IMR-90 (cell line): Measurements from ENCODE around the gene DUSP6.

Experiments used
- BHLHE40 ChIP-seq: fragments of 150-350 bp; IDR thresholded peaks from 2 replicates; pipeline ENCODE4 v1.6.1; 2016; ENCODE audit warnings: mild to moderate bottlenecking, low read depth, low read length
- CEBPB ChIP-seq: IDR thresholded peaks from 2 replicates; pipeline ENCODE4 v1.6.1; 2012; ENCODE audit warnings: low read depth, low read length, improper control_type of control experiment
- CTCF ChIP-seq: conservative IDR thresholded peaks from 2 replicates; pipeline ENCODE4 v1.5.1; 2012; ENCODE audit warnings: mild to moderate bottlenecking, low read depth, low read length, improper control_type of control experiment
- MAZ ChIP-seq: IDR thresholded peaks from 2 replicates; pipeline ENCODE4 v1.6.1; 2012; ENCODE audit warnings: low read depth, mild to moderate bottlenecking, low read length, improper control_type of control experiment, moderate library complexity, borderline replicate concordance
- MXI1 ChIP-seq: IDR thresholded peaks from 2 replicates; pipeline ENCODE4 v1.6.1; 2012; ENCODE audit warnings: low read depth, mild to moderate bottlenecking, low read length, moderate library complexity, borderline replicate concordance
- POLR2A ChIP-seq: IDR thresholded peaks from 2 replicates; pipeline ENCODE4 v1.6.1; 2012; ENCODE audit warnings: mild to moderate bottlenecking, low read depth, low read length
- RAD21 ChIP-seq: IDR thresholded peaks from 2 replicates; pipeline ENCODE4 v1.6.1; 2012; ENCODE audit warnings: low read length, improper control_type of control experiment
- RCOR1 ChIP-seq: IDR thresholded peaks from 2 replicates; pipeline ENCODE4 v1.6.1; 2012; ENCODE audit warnings: mild to moderate bottlenecking, low read length, improper control_type of control experiment; ENCODE audit not compliant: insufficient replicate concordance
- RFX5 ChIP-seq: IDR thresholded peaks from 2 replicates; pipeline ENCODE4 v1.8.0; 2012; ENCODE audit warnings: low read depth, mild to moderate bottlenecking, low read length, moderate library complexity

- TF ChIP-seq CTCF (no peak), POLR2A (no peak), RFX5 (no peak), CEBPB (no peak), MXI1 (no peak), MAZ (no peak), RCOR1 (no peak), RAD21 (no peak), BHLHE40 (no peak)
These were observed 11.8 kb upstream of the DUSP6 start for GRCh38 chr12:89364058-89364457.
